ENCODE measurements around the gene S1PR1.

The S1PR1 gene

DNA sequence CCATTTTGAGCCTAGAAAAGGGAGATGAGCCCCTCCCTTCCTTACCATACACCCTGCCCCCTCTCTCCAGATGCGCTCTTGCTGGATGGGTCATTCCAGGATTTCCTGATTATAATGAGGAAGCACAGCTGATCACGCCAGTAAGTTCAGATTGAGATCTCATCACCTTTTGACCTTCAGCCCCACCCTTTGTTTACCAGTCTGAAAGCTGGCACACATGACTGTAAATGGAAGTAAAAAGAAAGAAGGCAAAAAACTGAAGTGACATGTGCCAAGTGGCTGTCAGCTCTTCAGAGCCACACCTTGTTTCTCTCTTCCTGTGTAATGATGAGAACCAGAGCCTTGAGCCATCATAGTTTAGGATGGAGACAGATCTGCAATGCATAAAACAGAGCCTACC lies 27.9 kb downstream of the S1PR1 start:
- Histone ChIP-seq H3K4me1 (ENCODE audit: control insufficient read depth, insufficient read depth, low read length) (no peaks in the 10 kb centered on the region), H3K36me3 (ENCODE audit: control insufficient read depth, insufficient read depth, low read length) (no peaks in the 10 kb centered on the region), H3K27me3 (ENCODE audit: control insufficient read depth, insufficient read depth, low read length) (no peaks in the 10 kb centered on the region), H3K27ac (ENCODE audit: low read depth, low read length) (no peak overlapping the region), H3K4me3 (ENCODE audit: low read depth, low read length) (no peak overlapping the region), H3K9ac (ENCODE audit: low read length) (no peak overlapping the region), H3K9me3 (ENCODE audit: control insufficient read depth, insufficient read depth, low read depth, low read length) (no peaks in the 10 kb centered on the region)

DNA sequence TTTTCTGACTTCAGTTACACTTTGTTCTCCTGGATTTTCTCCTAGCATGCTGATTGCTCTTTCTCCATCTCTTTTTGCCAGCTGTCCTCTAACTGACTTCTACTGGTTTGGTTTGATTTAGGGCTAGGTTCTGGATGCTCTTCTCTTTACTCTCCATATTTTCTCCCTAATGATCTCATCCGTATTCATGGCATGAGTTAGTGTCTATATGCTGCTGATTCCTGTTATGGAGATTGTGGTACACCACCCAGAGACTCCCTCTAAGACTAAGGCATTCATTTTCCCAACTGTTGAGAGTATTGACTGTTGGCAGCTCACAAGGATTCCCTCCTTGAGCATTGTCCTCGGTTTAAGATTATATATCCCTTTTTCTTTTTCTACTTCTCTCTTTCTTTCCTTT lies 28.9 kb downstream of the S1PR1 start:
- Histone ChIP-seq H3K9me3 (ENCODE audit: control insufficient read depth, insufficient read depth, low read depth, low read length) (no peaks in the 10 kb centered on the region), H3K9ac (ENCODE audit: low read length) (no peak overlapping the region)

DNA sequence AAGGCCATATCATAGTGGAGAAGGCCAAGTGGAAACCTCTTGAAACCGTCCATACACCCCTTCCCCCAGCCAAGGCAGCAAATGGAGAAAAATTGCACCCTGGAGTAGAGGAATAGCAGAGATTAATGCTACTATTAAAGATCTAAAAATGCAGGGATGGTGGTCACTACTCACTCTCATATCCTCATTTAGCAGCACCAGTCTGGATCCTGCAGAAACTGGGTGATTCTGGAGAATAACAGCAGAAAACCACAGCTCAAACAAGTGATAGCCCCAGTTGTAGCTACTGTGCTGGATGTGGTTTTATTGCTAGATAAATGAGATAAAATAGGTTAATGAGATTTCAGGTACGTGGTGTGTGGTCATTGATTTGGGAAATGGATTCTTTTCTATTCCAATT lies 30.3 kb downstream of the S1PR1 start:
- Histone ChIP-seq H3K4me3 (ENCODE audit: low read depth, low read length) (no peak overlapping the region), H3K9ac (ENCODE audit: low read length) (no peak overlapping the region), H3K9me3 (ENCODE audit: control insufficient read depth, insufficient read depth, low read depth, low read length) (peaks cover 3% of the 10 kb centered on the region; the same call in 1 of the 2 replicates), H3K4me1 (ENCODE audit: control insufficient read depth, insufficient read depth, low read length) (no peaks in the 10 kb centered on the region), H3K27me3 (ENCODE audit: control insufficient read depth, insufficient read depth, low read length) (no peaks in the 10 kb centered on the region), H3K27ac (ENCODE audit: low read depth, low read length) (no peak overlapping the region), H3K36me3 (ENCODE audit: control insufficient read depth, insufficient read depth, low read length) (no peaks in the 10 kb centered on the region)

More for the DNA sequence above, 28.9 kb downstream of the S1PR1 start:
- H3K27ac ChIP-seq (ENCODE audit: low read depth, low read length) = no peak overlapping the region
- H3K36me3 ChIP-seq (ENCODE audit: control insufficient read depth, insufficient read depth, low read length) = no peaks in the 10 kb centered on the region
- H3K4me1 ChIP-seq (ENCODE audit: control insufficient read depth, insufficient read depth, low read length) = no peaks in the 10 kb centered on the region
- no peaks in the 10 kb centered on the region for H3K27me3 ChIP-seq (ENCODE audit: control insufficient read depth, insufficient read depth, low read length)
- H3K4me3 ChIP-seq (ENCODE audit: low read depth, low read length) = no peak overlapping the region

DNA sequence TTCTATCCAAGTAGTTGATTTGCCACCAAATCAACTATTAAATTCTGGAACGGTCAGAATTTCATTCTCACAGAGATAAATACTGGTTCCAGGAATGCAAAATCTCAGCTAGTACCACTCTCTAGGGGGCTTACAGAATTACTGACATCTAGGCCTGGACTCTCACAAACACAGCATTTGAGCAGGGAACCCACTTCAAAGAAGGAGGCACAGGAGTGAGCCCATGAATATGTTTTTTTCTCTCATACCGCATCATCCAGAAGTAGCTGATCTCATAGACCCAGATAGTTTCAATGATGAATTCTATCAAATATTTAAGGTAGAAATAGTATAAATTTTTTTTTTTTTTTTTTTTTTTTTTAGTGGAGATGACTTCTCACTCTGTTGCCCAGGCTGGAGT lies 32.1 kb downstream of the S1PR1 start:
- Histone ChIP-seq H3K9ac (ENCODE audit: low read length) (no peak overlapping the region), H3K9me3 (ENCODE audit: control insufficient read depth, insufficient read depth, low read depth, low read length) (peaks cover 3% of the 10 kb centered on the region; the same call in 1 of the 2 replicates), H3K4me1 (ENCODE audit: control insufficient read depth, insufficient read depth, low read length) (no peaks in the 10 kb centered on the region), H3K27ac (ENCODE audit: low read depth, low read length) (no peak overlapping the region), H3K4me3 (ENCODE audit: low read depth, low read length) (no peak overlapping the region), H3K27me3 (ENCODE audit: control insufficient read depth, insufficient read depth, low read length) (no peaks in the 10 kb centered on the region), H3K36me3 (ENCODE audit: control insufficient read depth, insufficient read depth, low read length) (no peaks in the 10 kb centered on the region)

DNA sequence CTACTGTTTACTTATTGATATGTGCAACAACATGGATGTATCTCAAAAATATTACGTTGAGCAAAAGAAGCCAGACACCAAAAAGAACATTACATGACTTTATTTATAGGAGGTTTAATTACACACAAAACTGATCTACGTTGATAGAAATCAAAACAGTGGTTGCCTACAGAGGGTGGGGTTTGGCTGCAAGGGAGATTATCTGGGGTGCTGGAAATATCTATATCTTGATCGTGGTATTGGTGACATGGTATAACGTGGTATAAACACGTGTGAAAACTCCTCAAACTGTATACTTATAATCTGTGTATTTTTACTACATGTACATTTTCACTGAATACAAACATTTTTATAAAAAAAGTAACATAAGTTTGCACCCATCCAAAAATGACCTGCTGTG lies 38.9 kb downstream of the S1PR1 start:
- no peak overlapping the region for H3K9ac ChIP-seq (ENCODE audit: low read length)
- H3K4me1 ChIP-seq (ENCODE audit: control insufficient read depth, insufficient read depth, low read length) = no peaks in the 10 kb centered on the region
- peaks cover 3% of the 10 kb centered on the region; the same call in 1 of the 2 replicates for H3K9me3 ChIP-seq (ENCODE audit: control insufficient read depth, insufficient read depth, low read depth, low read length)
- H3K36me3 ChIP-seq (ENCODE audit: control insufficient read depth, insufficient read depth, low read length) = no peaks in the 10 kb centered on the region
- H3K27me3 ChIP-seq (ENCODE audit: control insufficient read depth, insufficient read depth, low read length) = no peaks in the 10 kb centered on the region
- no peak overlapping the region for H3K27ac ChIP-seq (ENCODE audit: low read depth, low read length)
- H3K4me3 ChIP-seq (ENCODE audit: low read depth, low read length) = no peak overlapping the region

DNA sequence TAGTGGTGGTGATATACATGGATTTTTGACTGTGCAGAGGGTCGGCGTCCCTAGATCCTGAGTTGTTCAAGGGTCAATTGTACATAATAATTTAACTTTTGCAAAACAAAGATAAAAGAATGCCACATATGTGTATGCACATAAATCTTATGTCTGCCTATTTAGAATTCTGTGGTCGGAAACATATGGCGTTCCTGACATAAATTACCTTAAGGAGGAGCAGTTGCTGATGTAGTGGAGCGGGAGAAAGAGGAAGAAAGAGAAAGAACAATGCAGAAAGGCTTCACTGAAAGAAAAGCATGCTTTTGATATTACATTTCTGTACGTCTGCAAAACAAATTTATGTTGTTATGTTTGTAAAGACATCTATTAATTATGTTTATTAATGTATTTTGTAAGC lies 40.0 kb downstream of the S1PR1 start:
- H3K36me3 ChIP-seq (ENCODE audit: control insufficient read depth, insufficient read depth, low read length) = no peaks in the 10 kb centered on the region
- H3K9ac ChIP-seq (ENCODE audit: low read length) = no peak overlapping the region
- H3K27ac ChIP-seq (ENCODE audit: low read depth, low read length) = no peak overlapping the region
- H3K4me1 ChIP-seq (ENCODE audit: control insufficient read depth, insufficient read depth, low read length) = no peaks in the 10 kb centered on the region
- H3K4me3 ChIP-seq (ENCODE audit: low read depth, low read length) = no peak overlapping the region
- H3K27me3 ChIP-seq (ENCODE audit: control insufficient read depth, insufficient read depth, low read length) = no peaks in the 10 kb centered on the region
- H3K9me3 ChIP-seq (ENCODE audit: control insufficient read depth, insufficient read depth, low read depth, low read length) = no peaks in the 10 kb centered on the region

DNA sequence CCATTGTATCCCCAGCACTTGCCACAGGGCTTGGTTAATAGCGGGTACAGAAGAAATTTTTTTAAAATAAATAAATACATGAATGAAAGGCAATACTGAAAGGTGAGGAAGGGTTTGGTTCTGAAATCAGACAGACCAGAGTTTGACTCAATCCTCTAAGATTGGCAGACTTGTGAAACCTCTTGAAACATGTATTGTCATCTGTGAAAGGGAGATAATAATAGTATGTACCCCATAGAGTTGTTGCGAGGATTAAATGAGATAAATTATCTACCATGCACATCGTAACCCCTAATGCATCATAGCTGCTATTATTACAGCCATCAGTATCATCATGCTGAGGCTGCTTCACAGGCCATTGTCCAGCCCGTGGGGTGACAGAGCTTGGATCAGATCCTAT lies 41.4 kb downstream of the S1PR1 start:
- Histone ChIP-seq H3K4me1 (ENCODE audit: control insufficient read depth, insufficient read depth, low read length) (no peaks in the 10 kb centered on the region), H3K27ac (ENCODE audit: low read depth, low read length) (no peak overlapping the region), H3K9me3 (ENCODE audit: control insufficient read depth, insufficient read depth, low read depth, low read length) (no peaks in the 10 kb centered on the region), H3K27me3 (ENCODE audit: control insufficient read depth, insufficient read depth, low read length) (no peaks in the 10 kb centered on the region), H3K36me3 (ENCODE audit: control insufficient read depth, insufficient read depth, low read length) (no peaks in the 10 kb centered on the region), H3K4me3 (ENCODE audit: low read depth, low read length) (no peak overlapping the region), H3K9ac (ENCODE audit: low read length) (no peak overlapping the region)

DNA sequence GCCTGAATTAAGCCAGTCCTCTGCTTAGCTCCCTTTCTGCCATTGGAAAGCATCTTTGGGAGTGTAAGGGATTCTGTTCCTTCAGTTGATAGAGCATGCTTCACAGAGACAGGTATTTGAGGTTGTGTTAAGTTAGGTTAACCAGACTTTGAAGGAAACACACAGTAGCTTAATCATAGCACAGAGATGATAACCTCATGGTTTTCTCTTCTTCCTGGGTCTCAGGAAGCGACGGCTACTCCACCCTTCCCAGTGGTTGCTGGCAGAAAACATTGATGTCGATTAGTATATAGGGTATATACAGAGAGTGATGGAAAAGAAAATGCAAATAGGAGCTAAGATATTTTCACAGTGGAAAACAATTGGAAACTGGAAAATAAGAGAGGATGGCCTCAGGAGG lies 42.0 kb downstream of the S1PR1 start:
- Histone ChIP-seq H3K36me3 (ENCODE audit: control insufficient read depth, insufficient read depth, low read length) (no peaks in the 10 kb centered on the region), H3K27ac (ENCODE audit: low read depth, low read length) (no peak overlapping the region), H3K9me3 (ENCODE audit: control insufficient read depth, insufficient read depth, low read depth, low read length) (no peaks in the 10 kb centered on the region), H3K27me3 (ENCODE audit: control insufficient read depth, insufficient read depth, low read length) (no peaks in the 10 kb centered on the region), H3K4me3 (ENCODE audit: low read depth, low read length) (no peak overlapping the region), H3K9ac (ENCODE audit: low read length) (no peak overlapping the region), H3K4me1 (ENCODE audit: control insufficient read depth, insufficient read depth, low read length) (peaks cover 3% of the 10 kb centered on the region; the same call in 1 of the 2 replicates)

DNA sequence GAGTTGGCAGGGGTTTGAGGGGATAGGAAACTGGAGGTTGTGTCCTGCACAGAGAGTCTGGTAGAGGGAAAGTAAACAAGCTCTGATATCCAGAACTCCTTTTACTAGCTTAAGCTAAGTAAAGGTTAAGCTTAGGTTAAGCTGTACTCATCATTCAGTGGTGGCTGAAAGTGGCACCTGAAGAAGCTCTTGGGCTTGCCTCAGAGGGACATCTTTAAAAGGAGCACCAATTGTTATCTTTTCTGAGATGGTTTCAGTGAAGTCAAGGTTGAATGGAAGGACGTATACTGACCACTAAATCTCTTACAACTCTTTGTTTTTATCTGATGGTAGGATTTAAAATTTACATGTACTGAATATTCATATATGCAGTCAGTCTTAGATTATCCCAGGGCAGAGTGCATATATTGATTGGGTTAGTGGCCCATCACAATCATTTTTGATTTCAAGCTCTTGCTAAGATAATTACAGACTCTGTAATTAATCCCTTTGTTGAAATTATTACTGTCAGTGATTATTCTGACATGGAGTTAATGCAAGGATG lies 43.3 kb downstream of the S1PR1 start:
- Histone ChIP-seq H3K27me3 (ENCODE audit: control insufficient read depth, insufficient read depth, low read length) (no peaks in the 10 kb centered on the region), H3K4me3 (ENCODE audit: low read depth, low read length) (no peak overlapping the region), H3K36me3 (ENCODE audit: control insufficient read depth, insufficient read depth, low read length) (no peaks in the 10 kb centered on the region), H3K4me1 (ENCODE audit: control insufficient read depth, insufficient read depth, low read length) (peaks cover 7% of the 10 kb centered on the region; the same call in 1 of the 2 replicates), H3K27ac (ENCODE audit: low read depth, low read length) (no peak overlapping the region), H3K9me3 (ENCODE audit: control insufficient read depth, insufficient read depth, low read depth, low read length) (no peaks in the 10 kb centered on the region), H3K9ac (ENCODE audit: low read length) (no peak overlapping the region)

DNA sequence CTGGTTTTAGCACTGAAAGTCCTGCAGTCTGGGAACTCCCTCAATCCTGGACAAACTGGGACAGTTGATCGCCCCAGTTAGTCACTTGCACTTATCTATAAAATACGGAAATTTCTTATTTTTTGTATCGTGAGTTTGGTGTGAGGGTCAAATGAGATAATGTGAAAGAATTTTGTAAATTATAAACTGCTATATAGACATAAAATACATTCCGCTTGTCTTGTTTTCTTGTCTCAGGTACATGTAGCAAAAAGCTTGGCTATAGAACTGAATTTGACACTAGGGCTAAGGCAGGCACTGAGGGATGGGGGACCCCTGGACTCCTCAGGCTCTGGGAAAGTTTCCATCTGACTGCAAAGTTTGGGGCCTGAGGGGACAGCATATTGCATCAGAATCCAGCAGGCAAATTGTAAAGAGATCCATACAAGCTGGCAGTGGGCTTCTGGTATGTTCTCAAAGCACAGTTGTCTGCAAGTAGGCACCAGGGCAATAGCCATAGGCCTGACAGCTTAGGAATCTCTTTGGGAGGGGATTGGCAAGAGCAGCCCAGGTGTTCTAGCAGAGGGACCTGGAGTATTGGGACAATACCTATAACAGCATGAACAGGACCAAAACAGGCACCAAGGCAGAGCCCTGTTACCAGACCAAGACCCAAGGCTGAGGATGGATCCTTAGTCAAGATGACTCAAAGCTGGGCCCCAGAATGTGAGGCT lies 44.3 kb downstream of the S1PR1 start:
- peaks cover 7% of the 10 kb centered on the region; the same call in 1 of the 2 replicates for H3K4me1 ChIP-seq (ENCODE audit: control insufficient read depth, insufficient read depth, low read length)

DNA sequence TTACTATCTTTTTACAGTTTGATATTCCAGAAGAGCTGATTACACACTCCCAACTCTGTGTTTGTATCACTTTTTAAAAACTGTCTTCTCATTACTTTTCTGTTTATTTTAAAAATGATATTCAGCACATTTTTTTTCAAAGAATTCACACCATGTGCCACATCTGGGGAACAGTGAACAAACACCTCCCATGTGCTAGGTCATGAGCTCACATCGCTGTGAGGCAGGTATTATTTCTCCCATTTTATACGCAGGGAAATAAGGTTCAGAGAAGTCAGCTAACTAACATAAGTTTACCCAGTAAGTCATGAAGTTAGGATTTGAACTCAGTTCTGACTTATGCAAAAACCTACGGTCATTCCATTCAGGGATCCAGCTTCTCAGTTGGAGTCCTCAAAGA lies 44.9 kb downstream of the S1PR1 start:
- Histone ChIP-seq H3K27ac (ENCODE audit: low read depth, low read length) (no peak overlapping the region), H3K36me3 (ENCODE audit: control insufficient read depth, insufficient read depth, low read length) (no peaks in the 10 kb centered on the region), H3K9ac (ENCODE audit: low read length) (no peak overlapping the region), H3K4me3 (ENCODE audit: low read depth, low read length) (no peak overlapping the region), H3K4me1 (ENCODE audit: control insufficient read depth, insufficient read depth, low read length) (peaks cover 7% of the 10 kb centered on the region; the same call in 1 of the 2 replicates), H3K27me3 (ENCODE audit: control insufficient read depth, insufficient read depth, low read length) (no peaks in the 10 kb centered on the region), H3K9me3 (ENCODE audit: control insufficient read depth, insufficient read depth, low read depth, low read length) (no peaks in the 10 kb centered on the region)

More for the DNA sequence above, 44.3 kb downstream of the S1PR1 start:
- Histone ChIP-seq H3K27ac (ENCODE audit: low read depth, low read length) (no peak overlapping the region), H3K9me3 (ENCODE audit: control insufficient read depth, insufficient read depth, low read depth, low read length) (no peaks in the 10 kb centered on the region), H3K36me3 (ENCODE audit: control insufficient read depth, insufficient read depth, low read length) (no peaks in the 10 kb centered on the region), H3K9ac (ENCODE audit: low read length) (no peak overlapping the region), H3K4me3 (ENCODE audit: low read depth, low read length) (no peak overlapping the region), H3K27me3 (ENCODE audit: control insufficient read depth, insufficient read depth, low read length) (no peaks in the 10 kb centered on the region)

Measured in HUES6 (cell line).